ENCODE results near the gene PDZRN4. TPM values are rescaled to one million over a fixed set of nuclear protein-coding genes. Genes with fewer than 3 reads are reported as not detected.

PDZRN4 gene
- total and polyA plus RNA-seq, 2 experiments from 2014 or later = 0.90 TPM; not detected in 1

GRCh38 chr12:41497409-41497808 lies 309.3 kb downstream of the PDZRN4 start:
- Histone ChIP-seq H4K20me1 (replicated peaks; ENCODE audit: insufficient read depth) (no peaks in the 10 kb centered on the region), H3K4me1 (ENCODE audit: insufficient read depth) (no peaks in the 10 kb centered on the region), H3F3A (replicated peaks; ENCODE audit: low read depth) (no peaks in the 10 kb centered on the region), H3K79me2 (replicated peaks; ENCODE audit: insufficient read depth) (no peaks in the 10 kb centered on the region), H3K4me3 (no peak overlapping the region), H3K9me2 (ENCODE audit: insufficient read depth) (no peaks in the 10 kb centered on the region), H3K4me2 (no peak overlapping the region), H2AFZ (no peak overlapping the region), H3K27me3 (ENCODE audit: insufficient read depth) (no peaks in the 10 kb centered on the region), H3K27ac (ENCODE audit: low read depth) (no peak overlapping the region), H3K36me3 (ENCODE audit: insufficient read depth) (no peaks in the 10 kb centered on the region)
- Mint-ChIP-seq H3K27ac (no peak overlapping the region), H3K9me3 (no peaks in the 10 kb centered on the region), H3K36me3 (ENCODE audit: low read depth) (no peaks in the 10 kb centered on the region), H3K27me3 (ENCODE audit: insufficient read depth, low read depth, poor library complexity) (no peaks in the 10 kb centered on the region), H3K4me3 (no peak overlapping the region), H3K4me1 (no peaks in the 10 kb centered on the region; the same call in 2 of the 3 replicates)
- ATAC-seq (no peak), DNase-seq (ENCODE audit: low spot score) (no peak)
- TF ChIP-seq, protein P1, sequence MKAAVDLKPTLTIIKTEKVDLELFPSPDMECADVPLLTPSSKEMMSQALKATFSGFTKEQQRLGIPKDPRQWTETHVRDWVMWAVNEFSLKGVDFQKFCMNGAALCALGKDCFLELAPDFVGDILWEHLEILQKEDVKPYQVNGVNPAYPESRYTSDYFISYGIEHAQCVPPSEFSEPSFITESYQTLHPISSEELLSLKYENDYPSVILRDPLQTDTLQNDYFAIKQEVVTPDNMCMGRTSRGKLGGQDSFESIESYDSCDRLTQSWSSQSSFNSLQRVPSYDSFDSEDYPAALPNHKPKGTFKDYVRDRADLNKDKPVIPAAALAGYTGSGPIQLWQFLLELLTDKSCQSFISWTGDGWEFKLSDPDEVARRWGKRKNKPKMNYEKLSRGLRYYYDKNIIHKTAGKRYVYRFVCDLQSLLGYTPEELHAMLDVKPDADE (IDR thresholded peaks at IDR 0.05) = no peak
- TF ChIP-seq POLR2AphosphoS5 (IDR thresholded peaks at IDR 0.05; ENCODE audit: low read depth) (no peak), NANOG (IDR thresholded peaks at IDR 0.05; ENCODE audit: borderline replicate concordance) (no peak), EZH2 (IDR thresholded peaks at IDR 0.05; ENCODE audit: low read depth, unreplicated experiment) (no peak), ZNF331 (CRISPR knock-in tag; IDR thresholded peaks at IDR 0.05; ENCODE audit: low read depth) (no peak), STAT1 (IDR thresholded peaks at IDR 0.05; ENCODE audit: unreplicated experiment) (no peak), ZNF462 (CRISPR knock-in tag; IDR thresholded peaks at IDR 0.05) (no peak), ZNF114 (CRISPR knock-in tag; IDR thresholded peaks at IDR 0.05) (no peak), EZH2phosphoT487 (IDR thresholded peaks at IDR 0.05; ENCODE audit: unreplicated experiment) (no peak), JUNB (IDR thresholded peaks at IDR 0.05; ENCODE audit: unreplicated experiment) (no peak)
- TF ChIP-seq, protein P2, sequence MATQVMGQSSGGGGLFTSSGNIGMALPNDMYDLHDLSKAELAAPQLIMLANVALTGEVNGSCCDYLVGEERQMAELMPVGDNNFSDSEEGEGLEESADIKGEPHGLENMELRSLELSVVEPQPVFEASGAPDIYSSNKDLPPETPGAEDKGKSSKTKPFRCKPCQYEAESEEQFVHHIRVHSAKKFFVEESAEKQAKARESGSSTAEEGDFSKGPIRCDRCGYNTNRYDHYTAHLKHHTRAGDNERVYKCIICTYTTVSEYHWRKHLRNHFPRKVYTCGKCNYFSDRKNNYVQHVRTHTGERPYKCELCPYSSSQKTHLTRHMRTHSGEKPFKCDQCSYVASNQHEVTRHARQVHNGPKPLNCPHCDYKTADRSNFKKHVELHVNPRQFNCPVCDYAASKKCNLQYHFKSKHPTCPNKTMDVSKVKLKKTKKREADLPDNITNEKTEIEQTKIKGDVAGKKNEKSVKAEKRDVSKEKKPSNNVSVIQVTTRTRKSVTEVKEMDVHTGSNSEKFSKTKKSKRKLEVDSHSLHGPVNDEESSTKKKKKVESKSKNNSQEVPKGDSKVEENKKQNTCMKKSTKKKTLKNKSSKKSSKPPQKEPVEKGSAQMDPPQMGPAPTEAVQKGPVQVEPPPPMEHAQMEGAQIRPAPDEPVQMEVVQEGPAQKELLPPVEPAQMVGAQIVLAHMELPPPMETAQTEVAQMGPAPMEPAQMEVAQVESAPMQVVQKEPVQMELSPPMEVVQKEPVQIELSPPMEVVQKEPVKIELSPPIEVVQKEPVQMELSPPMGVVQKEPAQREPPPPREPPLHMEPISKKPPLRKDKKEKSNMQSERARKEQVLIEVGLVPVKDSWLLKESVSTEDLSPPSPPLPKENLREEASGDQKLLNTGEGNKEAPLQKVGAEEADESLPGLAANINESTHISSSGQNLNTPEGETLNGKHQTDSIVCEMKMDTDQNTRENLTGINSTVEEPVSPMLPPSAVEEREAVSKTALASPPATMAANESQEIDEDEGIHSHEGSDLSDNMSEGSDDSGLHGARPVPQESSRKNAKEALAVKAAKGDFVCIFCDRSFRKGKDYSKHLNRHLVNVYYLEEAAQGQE (IDR thresholded peaks at IDR 0.05; ENCODE audit: unreplicated experiment) = no peak
